Measurements from ENCODE around the gene SNRPD3.

Gene SNRPD3

DNA sequence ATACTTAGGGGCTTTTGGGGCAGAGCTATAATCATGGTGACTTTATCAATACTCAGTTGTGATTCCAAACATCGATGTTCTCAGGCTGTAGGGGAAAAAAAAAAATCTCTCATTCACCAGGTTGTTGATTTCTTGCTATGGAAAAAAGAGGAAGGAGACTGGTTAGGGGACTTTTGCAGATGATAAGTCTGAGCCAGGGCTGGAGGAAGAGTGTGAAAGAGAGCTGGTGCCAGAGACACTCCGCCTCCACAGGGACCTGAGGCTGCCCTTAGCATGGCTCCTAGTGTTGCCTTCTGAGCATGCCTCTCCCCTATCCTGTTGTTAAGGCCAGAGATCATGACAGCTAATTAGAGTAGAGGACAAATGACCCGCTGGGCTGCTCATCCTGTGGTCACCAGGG, 43.8 kb upstream of the SNRPD3 start:
- no peaks in the 10 kb centered on the region for H3K9me3 ChIP-seq (ENCODE audit: severe bottlenecking)
- no peaks in the 10 kb centered on the region for H3K27me3 ChIP-seq (ENCODE audit: insufficient read depth, poor library complexity, severe bottlenecking)
- no peak for ATAC-seq (ENCODE audit: low read depth)
- peaks cover 4% of the 10 kb centered on the region for H3K4me1 ChIP-seq (ENCODE audit: insufficient read depth, poor library complexity, severe bottlenecking)
- no peak overlapping the region for H3K27ac ChIP-seq (ENCODE audit: poor library complexity, severe bottlenecking)
- TF ChIP-seq, protein P1, sequence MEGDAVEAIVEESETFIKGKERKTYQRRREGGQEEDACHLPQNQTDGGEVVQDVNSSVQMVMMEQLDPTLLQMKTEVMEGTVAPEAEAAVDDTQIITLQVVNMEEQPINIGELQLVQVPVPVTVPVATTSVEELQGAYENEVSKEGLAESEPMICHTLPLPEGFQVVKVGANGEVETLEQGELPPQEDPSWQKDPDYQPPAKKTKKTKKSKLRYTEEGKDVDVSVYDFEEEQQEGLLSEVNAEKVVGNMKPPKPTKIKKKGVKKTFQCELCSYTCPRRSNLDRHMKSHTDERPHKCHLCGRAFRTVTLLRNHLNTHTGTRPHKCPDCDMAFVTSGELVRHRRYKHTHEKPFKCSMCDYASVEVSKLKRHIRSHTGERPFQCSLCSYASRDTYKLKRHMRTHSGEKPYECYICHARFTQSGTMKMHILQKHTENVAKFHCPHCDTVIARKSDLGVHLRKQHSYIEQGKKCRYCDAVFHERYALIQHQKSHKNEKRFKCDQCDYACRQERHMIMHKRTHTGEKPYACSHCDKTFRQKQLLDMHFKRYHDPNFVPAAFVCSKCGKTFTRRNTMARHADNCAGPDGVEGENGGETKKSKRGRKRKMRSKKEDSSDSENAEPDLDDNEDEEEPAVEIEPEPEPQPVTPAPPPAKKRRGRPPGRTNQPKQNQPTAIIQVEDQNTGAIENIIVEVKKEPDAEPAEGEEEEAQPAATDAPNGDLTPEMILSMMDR (IDR thresholded peaks at IDR 0.05; ENCODE audit: poor library complexity, severe bottlenecking): no peak
- no peak for DNase-seq (ENCODE audit: low spot score)
- no peaks in the 10 kb centered on the region for H3K36me3 ChIP-seq (ENCODE audit: low read depth)
- no peak overlapping the region for H3K4me3 ChIP-seq (ENCODE audit: severe bottlenecking)

DNA sequence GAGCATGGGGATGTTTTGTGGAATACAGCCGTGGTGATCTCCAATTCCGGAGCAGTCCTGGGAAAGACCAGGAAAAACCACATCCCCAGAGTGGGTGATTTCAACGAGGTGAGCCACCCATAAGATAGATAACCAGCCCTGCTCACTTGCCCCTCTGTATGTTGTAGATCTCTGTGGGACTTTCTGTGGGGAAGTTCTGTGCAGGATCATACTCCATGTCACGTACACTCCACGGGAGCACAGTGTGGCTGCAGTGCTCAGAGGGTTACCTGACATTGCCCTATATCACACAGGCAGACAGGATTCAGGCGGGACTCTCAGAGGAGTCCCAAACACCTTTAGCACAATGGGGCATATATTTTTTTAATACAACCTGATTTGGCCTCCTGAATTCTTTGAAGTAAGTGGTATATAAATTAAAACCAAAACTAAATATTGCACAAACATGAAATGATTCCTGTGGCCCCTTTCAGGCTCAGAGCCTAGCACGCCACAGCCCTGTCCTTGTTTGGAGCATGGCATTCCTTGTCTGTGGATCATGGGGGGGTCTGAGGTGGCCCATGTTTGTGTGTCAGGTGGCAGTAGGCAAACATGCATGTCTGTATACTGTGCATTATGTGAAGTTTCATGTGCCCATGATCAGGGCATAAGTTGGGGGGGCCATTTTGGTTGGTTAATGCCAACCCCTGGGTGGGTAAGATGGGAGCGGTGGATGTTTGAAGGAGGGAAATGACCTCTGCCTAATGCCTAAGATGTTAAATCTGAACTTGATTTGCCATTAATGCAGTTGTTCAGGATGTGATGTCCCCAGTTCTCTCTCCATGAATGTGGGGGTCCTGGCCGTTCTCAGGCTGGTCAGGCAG, 42.2 kb upstream of the SNRPD3 start:
- Histone ChIP-seq H3K36me3 (ENCODE audit: low read depth) (no peaks in the 10 kb centered on the region), H3K9me3 (ENCODE audit: severe bottlenecking) (no peaks in the 10 kb centered on the region), H3K27ac (ENCODE audit: poor library complexity, severe bottlenecking) (no peak overlapping the region), H3K4me3 (ENCODE audit: severe bottlenecking) (no peak overlapping the region), H3K27me3 (ENCODE audit: insufficient read depth, poor library complexity, severe bottlenecking) (no peaks in the 10 kb centered on the region), H3K4me1 (ENCODE audit: insufficient read depth, poor library complexity, severe bottlenecking) (no peaks in the 10 kb centered on the region)
- no peak for ATAC-seq (ENCODE audit: low read depth)
- DNase-seq (ENCODE audit: low spot score): no peak
- TF ChIP-seq, protein P1 (IDR thresholded peaks at IDR 0.05; ENCODE audit: poor library complexity, severe bottlenecking): no peak

DNA sequence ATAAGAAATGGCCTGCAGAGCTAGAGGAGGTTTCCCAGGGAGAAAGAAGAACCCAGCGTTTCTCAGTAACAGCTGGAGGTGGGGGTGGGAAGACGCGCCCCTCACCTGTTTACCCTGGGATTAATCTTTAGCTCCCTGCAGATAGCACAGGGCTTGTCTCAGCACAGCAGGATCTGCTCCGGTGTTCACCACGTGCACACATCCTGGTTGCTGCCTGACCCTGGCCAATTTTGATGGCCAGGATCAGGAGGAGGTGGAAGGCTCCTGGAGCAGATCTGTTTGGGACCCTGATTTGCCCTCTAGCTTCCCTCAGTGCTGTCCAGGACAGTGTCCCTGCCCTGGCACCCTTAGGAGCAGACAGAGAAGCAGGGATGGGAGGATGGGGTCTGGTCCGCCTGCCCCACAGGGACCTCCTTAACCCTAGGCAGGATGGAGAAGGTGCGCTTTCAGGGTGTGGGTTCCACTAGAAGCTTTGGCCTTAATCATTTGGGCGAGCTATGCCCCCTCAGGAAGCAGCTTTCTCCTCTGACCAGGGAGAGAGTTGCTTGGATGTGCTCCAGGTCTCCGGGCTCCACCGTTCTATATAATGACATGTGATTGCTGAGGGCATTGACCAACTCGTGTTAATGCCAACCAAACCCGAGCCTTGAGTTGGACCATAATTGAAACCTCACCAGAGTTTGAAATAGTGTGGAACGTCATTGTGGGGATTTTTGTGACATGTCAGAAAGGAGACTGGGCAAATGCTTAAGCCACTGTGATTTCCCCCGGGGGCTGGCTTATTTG, 41.4 kb upstream of the SNRPD3 start:
- H3K4me1 ChIP-seq (ENCODE audit: insufficient read depth, poor library complexity, severe bottlenecking): no peaks in the 10 kb centered on the region
- no peak overlapping the region for H3K27ac ChIP-seq (ENCODE audit: poor library complexity, severe bottlenecking)
- H3K27me3 ChIP-seq (ENCODE audit: insufficient read depth, poor library complexity, severe bottlenecking): no peaks in the 10 kb centered on the region
- TF ChIP-seq, protein P1 (IDR thresholded peaks at IDR 0.05; ENCODE audit: poor library complexity, severe bottlenecking): no peak
- H3K36me3 ChIP-seq (ENCODE audit: low read depth): no peaks in the 10 kb centered on the region
- no peaks in the 10 kb centered on the region for H3K9me3 ChIP-seq (ENCODE audit: severe bottlenecking)
- ATAC-seq (ENCODE audit: low read depth) (0 out of 3 replicates have a peak, but pooled peaks have one; percentile 26), DNase-seq (ENCODE audit: low spot score) (no peak)
- H3K4me3 ChIP-seq (ENCODE audit: severe bottlenecking): no peak overlapping the region

DNA sequence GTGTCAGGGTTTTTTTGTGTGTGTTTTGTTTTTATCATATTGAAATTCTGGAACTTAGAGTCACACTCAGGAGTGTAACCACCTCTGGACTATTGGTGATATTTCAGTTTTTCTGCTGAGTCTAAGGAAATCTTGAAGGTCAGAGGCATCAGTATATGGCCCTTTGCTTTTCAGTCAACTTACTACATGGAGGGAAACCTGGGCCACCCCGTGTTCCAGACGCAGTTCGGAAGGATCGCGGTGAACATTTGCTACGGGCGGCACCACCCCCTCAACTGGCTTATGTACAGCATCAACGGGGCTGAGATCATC, 40.8 kb upstream of the SNRPD3 start:
- Histone ChIP-seq H3K27me3 (ENCODE audit: insufficient read depth, poor library complexity, severe bottlenecking) (no peaks in the 10 kb centered on the region), H3K27ac (ENCODE audit: poor library complexity, severe bottlenecking) (no peak overlapping the region), H3K36me3 (ENCODE audit: low read depth) (no peaks in the 10 kb centered on the region), H3K9me3 (ENCODE audit: severe bottlenecking) (no peaks in the 10 kb centered on the region), H3K4me1 (ENCODE audit: insufficient read depth, poor library complexity, severe bottlenecking) (no peaks in the 10 kb centered on the region), H3K4me3 (ENCODE audit: severe bottlenecking) (no peak overlapping the region)
- DNase-seq (ENCODE audit: low spot score) (no peak), ATAC-seq (ENCODE audit: low read depth) (no peak)
- TF ChIP-seq, protein P1 (IDR thresholded peaks at IDR 0.05; ENCODE audit: poor library complexity, severe bottlenecking): no peak
